Mucosa of descending colon (tissue), 3 donors: ENCODE measurements around the gene UBLCP1. TPM values are rescaled to one million over a fixed set of nuclear protein-coding genes. Genes with fewer than 3 reads are reported as not detected.

ENCODE experiments used
- ATAC-seq: fragments of 200-7000 bp; cut with Tn5 transposase; one replicate; pipeline ENCODE4 v1.9.1; 2020; ENCODE audit warnings: mild to moderate bottlenecking, moderate library complexity
- DNase-seq, 3 donors: peaks; one replicate each; pipeline ENCODE4 v3.0.0-alpha.2; 2020
- H3K36me3 ChIP-seq: fragments of 200-600 bp; one replicate; pipeline ENCODE4 v1.8.0; 2021; ENCODE audit warnings: low read depth, mild to moderate bottlenecking
- H3K4me1 ChIP-seq: fragments of 200-600 bp; one replicate; pipeline ENCODE4 v1.8.0; 2021; ENCODE audit warnings: low read depth, mild to moderate bottlenecking
- H3K4me3 ChIP-seq: fragments of 200-600 bp; one replicate; pipeline ENCODE4 v1.8.0; 2021; ENCODE audit warnings: mild to moderate bottlenecking
- H3K9me3 ChIP-seq: fragments of 200-600 bp; one replicate; pipeline ENCODE4 v1.8.0; 2021; ENCODE audit warnings: mild to moderate bottlenecking
- intact Hi-C, 2 donors: fragments of 100-400 bp; cut with DNase I in 1 of 2; cut with micrococcal nuclease in 1 of 2; formaldehyde crosslinking; loops; one replicate each; pipeline versions ENCODE4 v1.11.0 to v1.11.1; 2022; cut with DNase I, micrococcal nuclease
- total RNA-seq, 3 donors: library from RNA; stranded (reverse); fragmentation: NEBNext Ultra II Directional in 2 of 3; extraction: Animal tissue kit (Norgen Biotek cat#: 25700) in 2 of 3; gene quantifications; one replicate each; pipeline versions ENCODE4 v1.2.1 to v1.2.4, GENCODE V29; 2021 to 2023
- TF ChIP-seq, protein P1 (sequence below): fragments of 200-600 bp; IDR thresholded peaks from one replicate; pipeline ENCODE4 v1.8.0; 2022; ENCODE audit warnings: antibody characterized with exemption, mild to moderate bottlenecking
- donor health status: DM: no; HTN: no; CAD: no; lungs with moderate emphysema.
- donor health status: DM: no; HTN: no; CAD: no.
- donor health status: DM: no; HTN: yes; CAD: no.

UBLCP1 gene
- total RNA-seq, 3 donors from 2014 or later, result 12.1 to 18.3 (median 17.7) TPM

DNA sequence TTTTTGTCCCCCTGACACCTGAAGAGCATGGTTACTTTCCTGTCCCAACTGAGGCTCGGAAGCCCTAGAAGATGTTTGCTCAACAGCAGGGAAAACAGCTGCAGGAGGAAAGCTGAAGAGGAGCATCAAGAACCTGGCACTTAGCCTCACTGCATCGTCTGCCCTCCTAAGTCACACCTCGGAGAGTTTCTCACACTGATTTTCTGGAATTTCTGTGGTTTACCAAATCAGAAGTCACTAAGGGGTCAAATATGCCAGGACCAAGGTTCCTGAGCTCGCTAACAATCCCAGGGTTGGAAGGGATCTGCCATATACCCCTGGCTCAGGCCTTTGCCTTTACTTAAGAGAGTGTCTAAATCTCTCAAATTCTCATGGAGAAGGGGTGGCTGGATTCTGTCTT is 61.9 kb downstream of the UBLCP1 start:
- Histone ChIP-seq H3K9me3 (no peaks in the 10 kb centered on the region), H3K4me1 (no peaks in the 10 kb centered on the region), H3K36me3 (no peaks in the 10 kb centered on the region), H3K4me3 (no peak overlapping the region)
- DNase-seq (no peak), ATAC-seq (no peak)
- intact Hi-C loops, result no loop called here
- TF ChIP-seq, protein P1, sequence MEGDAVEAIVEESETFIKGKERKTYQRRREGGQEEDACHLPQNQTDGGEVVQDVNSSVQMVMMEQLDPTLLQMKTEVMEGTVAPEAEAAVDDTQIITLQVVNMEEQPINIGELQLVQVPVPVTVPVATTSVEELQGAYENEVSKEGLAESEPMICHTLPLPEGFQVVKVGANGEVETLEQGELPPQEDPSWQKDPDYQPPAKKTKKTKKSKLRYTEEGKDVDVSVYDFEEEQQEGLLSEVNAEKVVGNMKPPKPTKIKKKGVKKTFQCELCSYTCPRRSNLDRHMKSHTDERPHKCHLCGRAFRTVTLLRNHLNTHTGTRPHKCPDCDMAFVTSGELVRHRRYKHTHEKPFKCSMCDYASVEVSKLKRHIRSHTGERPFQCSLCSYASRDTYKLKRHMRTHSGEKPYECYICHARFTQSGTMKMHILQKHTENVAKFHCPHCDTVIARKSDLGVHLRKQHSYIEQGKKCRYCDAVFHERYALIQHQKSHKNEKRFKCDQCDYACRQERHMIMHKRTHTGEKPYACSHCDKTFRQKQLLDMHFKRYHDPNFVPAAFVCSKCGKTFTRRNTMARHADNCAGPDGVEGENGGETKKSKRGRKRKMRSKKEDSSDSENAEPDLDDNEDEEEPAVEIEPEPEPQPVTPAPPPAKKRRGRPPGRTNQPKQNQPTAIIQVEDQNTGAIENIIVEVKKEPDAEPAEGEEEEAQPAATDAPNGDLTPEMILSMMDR, result no peak

DNA sequence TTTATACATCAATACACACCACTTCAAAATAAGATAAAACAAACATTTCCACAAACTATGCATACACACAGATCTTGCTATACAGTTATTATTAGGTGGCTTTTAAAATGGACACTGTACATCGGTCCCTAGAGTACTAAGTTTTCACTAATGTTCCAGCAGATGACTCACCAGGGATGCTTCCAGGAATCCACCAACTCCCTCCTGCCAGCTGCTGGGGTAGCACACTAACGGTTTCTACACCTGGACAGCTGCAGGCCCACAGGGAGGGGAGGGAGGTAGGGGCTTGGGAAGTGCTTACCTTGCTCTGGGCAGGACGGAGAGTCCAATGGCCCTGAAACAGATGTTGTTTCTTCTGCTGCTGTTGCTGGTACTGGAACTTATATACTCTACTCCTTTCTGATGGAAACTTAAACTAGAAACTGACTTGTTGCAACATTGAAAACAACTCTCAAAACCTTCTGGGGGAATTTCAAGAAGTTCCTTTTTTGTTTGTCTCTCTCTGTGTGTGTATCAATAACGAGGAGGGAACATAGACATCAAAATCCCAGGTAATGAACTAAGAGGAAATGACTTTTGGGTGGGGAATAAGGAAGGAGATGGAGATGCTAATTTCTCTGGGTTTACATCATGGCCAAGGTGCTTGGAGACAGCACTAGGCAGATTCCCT is 67.2 kb downstream of the UBLCP1 start, which contains the start of gene IL12B:
Gene IL12B (minus strand): TSS at position 357 of the 670 bp plus-strand sequence. CDS start 3,705 bp downstream, outside the sequence.
- intact Hi-C loops, result no loop called here
- no peak for ATAC-seq
- no peaks in the 10 kb centered on the region for H3K9me3 ChIP-seq
- TF ChIP-seq, protein P1, result no peak
- DNase-seq, result no peak
- no peak within 1 kb of the TSS for H3K4me3 ChIP-seq
- peaks cover 4% of the 10 kb centered on the region for H3K4me1 ChIP-seq
- H3K36me3 ChIP-seq, result no peaks in the 10 kb centered on the region

DNA sequence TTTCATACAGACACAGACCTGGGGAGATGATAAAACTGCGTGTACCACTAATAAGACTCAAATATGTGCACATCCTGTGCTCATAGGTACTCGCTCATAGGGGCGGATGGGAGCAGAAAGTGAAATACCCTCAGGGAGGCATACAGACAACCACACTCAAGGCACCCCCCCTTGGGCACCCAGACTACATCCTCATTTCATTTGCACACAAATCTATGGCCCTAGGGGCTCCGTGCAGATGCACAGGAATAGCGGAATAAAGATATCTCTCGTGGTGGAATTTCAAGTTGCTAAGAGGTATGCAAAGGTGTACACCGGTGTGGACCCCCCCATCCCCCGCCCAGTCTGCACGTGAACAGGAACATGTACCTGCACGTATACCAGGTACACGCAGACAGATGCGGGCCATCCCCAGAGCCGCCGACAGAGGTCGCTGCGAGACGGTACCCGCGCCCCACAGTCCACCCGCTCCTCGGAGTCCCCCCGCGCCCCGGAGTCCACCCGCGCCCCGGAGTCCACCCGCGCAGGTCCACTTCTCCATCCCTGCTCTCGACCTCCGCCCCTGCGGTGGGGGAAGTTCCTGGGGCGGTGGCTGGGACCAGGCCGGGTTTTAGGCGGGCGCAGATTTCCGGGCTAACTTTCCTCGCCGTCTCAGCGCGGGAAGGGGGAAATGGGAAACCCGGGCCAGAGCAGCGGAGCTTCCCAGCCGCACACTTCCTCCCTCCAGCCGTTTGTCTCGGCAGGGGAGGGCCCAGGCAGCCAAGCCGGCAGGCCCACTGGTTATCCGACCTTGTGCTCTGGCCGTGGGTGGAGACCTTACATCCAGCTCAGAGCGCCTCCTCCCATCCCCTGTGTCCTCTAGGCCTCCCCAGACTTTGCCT is 68.2 kb downstream of the UBLCP1 start:
- no peaks in the 10 kb centered on the region for H3K9me3 ChIP-seq
- ATAC-seq, result peak; percentile 93
- DNase-seq, result peak; percentile 81 to 83 (median 82)
- H3K4me1 ChIP-seq, result peaks cover 4% of the 10 kb centered on the region
- TF ChIP-seq, protein P1, result peak; percentile 69
- no peaks in the 10 kb centered on the region for H3K36me3 ChIP-seq
- H3K4me3 ChIP-seq, result no peak overlapping the region
- intact Hi-C loops, result no loop called here

DNA sequence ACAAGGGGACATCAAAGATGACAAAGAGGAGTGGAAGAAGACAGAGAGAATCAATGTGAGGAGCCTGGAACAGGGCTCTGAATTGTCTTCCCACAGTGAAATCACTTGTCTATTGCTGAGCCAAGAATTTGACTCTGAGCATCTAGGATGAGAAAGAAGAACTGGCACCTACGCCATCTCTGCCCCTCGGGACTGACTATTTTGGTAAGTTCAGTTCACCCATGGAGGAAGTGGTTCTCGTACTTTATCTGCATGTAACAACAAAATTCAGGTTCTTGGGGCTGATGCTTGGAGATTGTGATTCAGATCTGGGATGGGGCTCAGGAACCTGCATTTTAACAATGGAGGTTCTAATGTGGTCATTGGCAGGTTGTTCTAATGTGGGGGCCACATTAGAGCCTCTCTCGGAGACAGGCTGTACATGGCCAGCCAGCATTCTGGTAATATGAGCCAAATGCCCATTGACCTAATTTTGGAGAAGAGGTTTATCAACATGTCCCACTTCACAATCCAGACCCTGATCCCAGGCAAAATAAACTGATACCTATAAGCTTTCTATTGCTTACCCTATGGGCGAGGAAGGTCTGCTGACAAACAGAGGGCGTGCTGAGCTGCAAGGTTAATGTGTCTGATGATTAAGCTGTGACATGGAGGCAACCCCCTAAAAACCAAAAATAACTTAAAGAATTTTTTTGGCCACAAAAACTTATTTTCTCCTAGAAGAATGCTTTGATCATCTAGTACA is 69.9 kb downstream of the UBLCP1 start:
- H3K9me3 ChIP-seq, result no peaks in the 10 kb centered on the region
- intact Hi-C loops, result no loop called here
- ATAC-seq (no peak), DNase-seq (no peak)
- no peaks in the 10 kb centered on the region for H3K36me3 ChIP-seq
- TF ChIP-seq, protein P1, result no peak
- peaks cover 4% of the 10 kb centered on the region for H3K4me1 ChIP-seq
- H3K4me3 ChIP-seq, result no peak overlapping the region

DNA sequence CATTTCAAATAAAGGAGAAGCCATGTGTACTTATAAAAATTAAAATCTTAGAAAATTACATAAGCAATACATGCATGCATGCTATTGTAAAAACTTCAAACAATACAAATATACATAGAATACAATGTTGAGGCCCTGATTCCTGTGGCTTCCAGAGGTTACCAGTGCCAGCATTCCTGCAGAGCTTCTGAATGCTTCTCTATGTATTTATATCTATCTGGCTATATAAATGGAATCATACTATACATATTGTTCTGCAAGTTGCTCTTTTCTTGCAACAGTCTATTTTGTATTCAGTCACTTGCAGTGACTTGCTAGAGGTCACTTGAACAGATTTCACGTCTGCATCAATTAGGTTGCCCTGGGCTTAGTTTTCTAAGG is 70.4 kb downstream of the UBLCP1 start:
- DNase-seq (no peak), ATAC-seq (no peak)
- Histone ChIP-seq H3K4me3 (no peak overlapping the region), H3K36me3 (no peaks in the 10 kb centered on the region), H3K9me3 (no peaks in the 10 kb centered on the region), H3K4me1 (peaks cover 4% of the 10 kb centered on the region)
- intact Hi-C loops, result no loop called here
- TF ChIP-seq, protein P1, result no peak

Other genes with a start within 250 kb of the UBLCP1 start
- gene EBF1, start 163.4 kb upstream of the UBLCP1 start, total RNA-seq, result 10 to 100 TPM in 1 of 3 donors, 1 to 10 TPM in 2; 3.8 to 16.6 (median 7.5) TPM
- 10 to 100 TPM; 50.0 to 72.6 (median 57.2) TPM for gene RNF145, start 53.7 kb upstream of the UBLCP1 start, total RNA-seq
- not detected for gene IL12B, start 67.2 kb downstream of the UBLCP1 start, total RNA-seq